Lower lobe of right lung (tissue), 2 donors: Measurements from ENCODE around the gene ATP6V1C2. TPM values are rescaled to one million over a fixed set of nuclear protein-coding genes. Genes with fewer than 3 reads are reported as not detected.

ENCODE experiments used
- ATAC-seq, 2 donors: fragments of 200-7000 bp; cut with Tn5 transposase; one replicate each; pipeline ENCODE4 v1.9.1; 2020 to 2022; ENCODE audit warnings: mild to moderate bottlenecking in 2 of 2, moderate library complexity in 2 of 2
- DNase-seq: peaks from one replicate; pipeline ENCODE4 v3.0.0-alpha.2; 2020
- H3K27ac ChIP-seq: fragments of 200-600 bp; one replicate; pipeline ENCODE4 v1.8.0; 2022
- H3K27me3 ChIP-seq: fragments of 200-600 bp; one replicate; pipeline ENCODE4 v1.8.0; 2022; ENCODE audit warnings: low read depth
- H3K36me3 ChIP-seq: fragments of 200-600 bp; one replicate; pipeline ENCODE4 v1.8.0; 2022; ENCODE audit warnings: mild to moderate bottlenecking
- H3K4me1 ChIP-seq: fragments of 200-600 bp; one replicate; pipeline ENCODE4 v1.8.0; 2022
- H3K4me3 ChIP-seq: fragments of 200-600 bp; one replicate; pipeline ENCODE4 v1.8.0; 2022; ENCODE audit warnings: mild to moderate bottlenecking
- H3K9me3 ChIP-seq: fragments of 200-600 bp; one replicate; pipeline ENCODE4 v1.8.0; 2022
- CTCF ChIP-seq: fragments of 200-600 bp; IDR thresholded peaks from one replicate; pipeline ENCODE4 v1.8.0; 2022; ENCODE audit warnings: antibody characterized with exemption, mild to moderate bottlenecking
- intact Hi-C: fragments of 100-400 bp; cut with DNase I; formaldehyde crosslinking; loops from one replicate; pipeline ENCODE4 v1.11.0; 2022
- total RNA-seq: library from RNA; stranded (reverse); fragmentation: NEBNext Ultra II Directional; extraction: Animal tissue kit (Norgen Biotek cat#: 25700); gene quantifications from one replicate; pipeline ENCODE4 v1.2.1, GENCODE V29; 2021
- donor health status: DM: no; HTN: yes; CAD: no; lungs with severe emphysema.

Gene ATP6V1C2
- total RNA-seq, 1 donor from 2014 or later = 1.7 TPM

- H3K27me3 ChIP-seq = no peaks in the 10 kb centered on the region
- H3K36me3 ChIP-seq = no peaks in the 10 kb centered on the region
- no peaks in the 10 kb centered on the region for H3K9me3 ChIP-seq
- DNase-seq (no peak), ATAC-seq (no peak)
- intact Hi-C loops = no loop called here
- no peak overlapping the region for H3K4me3 ChIP-seq
- H3K4me1 ChIP-seq = no peaks in the 10 kb centered on the region
- TF ChIP-seq CTCF = no peak
- no peak overlapping the region for H3K27ac ChIP-seq
Observed at GRCh38 chr2:10750610-10751009, 29.2 kb downstream of the ATP6V1C2 start.

GRCh38 chr2:10752236-10752635 lies 30.8 kb downstream of the ATP6V1C2 start:
- H3K4me1 ChIP-seq = no peaks in the 10 kb centered on the region
- no peak overlapping the region for H3K4me3 ChIP-seq
- TF ChIP-seq CTCF = no peak
- DNase-seq (peak; percentile 12), ATAC-seq (no peak)
- H3K9me3 ChIP-seq = no peaks in the 10 kb centered on the region
- no peaks in the 10 kb centered on the region for H3K36me3 ChIP-seq
- intact Hi-C loops = no loop called here
- H3K27ac ChIP-seq = no peak overlapping the region
- H3K27me3 ChIP-seq = no peaks in the 10 kb centered on the region

DNA sequence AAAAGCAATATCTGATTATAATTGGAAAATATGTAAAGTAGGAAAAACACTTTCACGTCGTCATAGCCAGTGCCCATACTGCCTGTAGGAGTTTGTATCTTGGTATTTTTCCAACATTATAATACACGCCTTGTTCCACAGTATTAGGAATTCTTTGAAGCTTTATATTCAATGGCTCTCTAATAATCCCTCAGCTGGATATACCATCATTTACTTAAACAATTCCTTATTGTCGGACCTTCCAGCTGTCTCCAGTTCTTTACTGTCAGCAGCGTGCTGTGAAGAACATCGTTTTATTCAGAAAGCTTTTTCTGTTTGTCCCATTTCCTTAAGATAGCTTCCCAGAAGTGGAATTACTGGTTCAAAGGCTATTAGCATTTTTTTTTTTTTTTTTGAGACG lies 31.7 kb downstream of the ATP6V1C2 start:
- Histone ChIP-seq H3K4me1 (no peaks in the 10 kb centered on the region), H3K27me3 (no peaks in the 10 kb centered on the region), H3K4me3 (no peak overlapping the region), H3K9me3 (no peaks in the 10 kb centered on the region), H3K27ac (no peak overlapping the region), H3K36me3 (no peaks in the 10 kb centered on the region)
- intact Hi-C loops = no loop called here
- no peak for DNase-seq
- TF ChIP-seq CTCF = no peak
- ATAC-seq = no peak

DNA sequence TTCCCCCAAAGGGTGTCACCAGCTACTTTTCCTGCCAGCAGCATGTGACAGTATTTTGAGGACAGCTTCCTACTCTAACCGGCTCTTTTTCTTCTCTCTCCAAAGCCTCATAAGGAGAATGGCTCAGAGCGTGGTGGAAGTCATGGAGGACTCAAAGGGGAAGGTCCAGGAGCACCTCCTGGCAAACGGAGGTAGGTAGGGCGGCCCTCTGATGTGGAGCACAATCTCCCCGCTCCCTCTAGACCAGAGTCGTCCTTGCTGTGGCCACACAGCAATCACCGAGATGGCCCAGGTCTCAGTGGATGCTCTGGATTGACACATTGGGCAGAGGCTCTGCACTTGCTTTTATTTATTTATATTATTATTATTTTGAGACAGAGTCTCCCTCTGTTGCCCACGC lies 32.4 kb downstream of the ATP6V1C2 start:
- no peak overlapping the region for H3K4me3 ChIP-seq
- ATAC-seq (no peak), DNase-seq (peak; percentile 12)
- no peak overlapping the region for H3K27ac ChIP-seq
- no peaks in the 10 kb centered on the region for H3K27me3 ChIP-seq
- intact Hi-C loops = no loop called here
- H3K9me3 ChIP-seq = no peaks in the 10 kb centered on the region
- TF ChIP-seq CTCF = no peak
- no peaks in the 10 kb centered on the region for H3K4me1 ChIP-seq
- H3K36me3 ChIP-seq = no peaks in the 10 kb centered on the region

- no peak overlapping the region for H3K4me3 ChIP-seq
- no peak overlapping the region for H3K27ac ChIP-seq
- ATAC-seq (no peak), DNase-seq (no peak)
- intact Hi-C loops = no loop called here
- no peaks in the 10 kb centered on the region for H3K27me3 ChIP-seq
- TF ChIP-seq CTCF = no peak
- no peaks in the 10 kb centered on the region for H3K9me3 ChIP-seq
- no peaks in the 10 kb centered on the region for H3K4me1 ChIP-seq
- H3K36me3 ChIP-seq = no peaks in the 10 kb centered on the region
Observed at GRCh38 chr2:10755621-10756020, 34.2 kb downstream of the ATP6V1C2 start.

GRCh38 chr2:10757814-10758286 lies 36.4 kb downstream of the ATP6V1C2 start:
- ATAC-seq (no peak), DNase-seq (no peak)
- Histone ChIP-seq H3K4me3 (no peak overlapping the region), H3K27ac (no peak overlapping the region), H3K9me3 (no peaks in the 10 kb centered on the region), H3K27me3 (no peaks in the 10 kb centered on the region), H3K4me1 (no peaks in the 10 kb centered on the region), H3K36me3 (no peaks in the 10 kb centered on the region)
- intact Hi-C loops = no loop called here
- TF ChIP-seq CTCF = no peak
